A549 (cell line): ENCODE data around the gene TRIM26.

ENCODE experiments used
- CTCF ChIP-seq: fragments of >200 bp; sonication (Bioruptor Twin); formaldehyde crosslinking; IDR thresholded peaks from 3 replicates; pipeline ENCODE4 v1.5.1; 2016
- EP300 ChIP-seq, 2 experiments: fragments of >200 bp; sonication (Bioruptor Twin); formaldehyde crosslinking; IDR thresholded peaks; 2 replicates in 1 of 2; 3 replicates in 1 of 2; pipeline ENCODE4 v1.6.1; 2016 to 2017
- GATA3 ChIP-seq: IDR thresholded peaks from 2 replicates; pipeline ENCODE4 v1.6.1; 2012; ENCODE audit warnings: borderline replicate concordance
- RNF2 ChIP-seq: fragments of 200-600 bp; sonication (generic); IDR thresholded peaks from 2 replicates; pipeline ENCODE4 v1.6.1; 2016; ENCODE audit warnings: low read depth, mild to moderate bottlenecking, antibody characterized with exemption, moderate library complexity, borderline replicate concordance

GRCh38 chr6:30142665-30143064 lies 70.5 kb downstream of the TRIM26 start:
- no peak for TF ChIP-seq GATA3
- no peak for TF ChIP-seq CTCF
- no peak for TF ChIP-seq EP300 (IDR thresholded peaks at IDR 0.05)
- TF ChIP-seq RNF2 = no peak
